ENCODE data around the gene G2E3.

Gene G2E3

DNA sequence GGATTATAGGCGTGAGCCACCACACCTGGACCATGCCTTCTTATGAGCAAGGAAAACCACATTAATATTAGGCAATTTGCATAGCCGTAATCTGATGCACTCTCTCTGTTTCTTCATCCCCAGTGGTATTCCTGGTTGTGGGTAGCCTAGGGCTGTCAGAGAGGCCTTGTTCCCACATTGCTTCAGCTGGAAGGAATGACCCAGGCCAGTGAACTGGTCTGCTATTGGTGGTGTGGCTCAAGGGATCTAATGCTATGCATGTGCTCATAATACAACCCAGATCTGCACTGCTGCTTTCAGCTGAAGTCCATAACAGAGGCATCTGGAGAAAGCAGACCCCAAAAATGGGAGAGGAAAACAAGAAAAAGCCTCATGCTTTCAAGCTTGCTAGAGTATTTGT is 33.1 kb upstream of the G2E3 start:
- ATAC-seq, result no peak
- TF ChIP-seq ISL1 (CRISPR knock-in tag; IDR thresholded peaks at IDR 0.05), result no peak
- TF ChIP-seq BACH2 (CRISPR knock-in tag; IDR thresholded peaks at IDR 0.05; ENCODE audit: borderline replicate concordance), result no peak
- TF ChIP-seq PPARA (CRISPR knock-in tag; IDR thresholded peaks at IDR 0.05; ENCODE audit: borderline replicate concordance), result no peak
- no peak for TF ChIP-seq ARNTL (CRISPR knock-in tag; IDR thresholded peaks at IDR 0.05; ENCODE audit: borderline replicate concordance, low read depth)
- TF ChIP-seq ZNF70 (CRISPR knock-in tag; IDR thresholded peaks at IDR 0.05), result no peak
- no peak for TF ChIP-seq ZNF8 (CRISPR knock-in tag; IDR thresholded peaks at IDR 0.05)
- TF ChIP-seq, protein P1, sequence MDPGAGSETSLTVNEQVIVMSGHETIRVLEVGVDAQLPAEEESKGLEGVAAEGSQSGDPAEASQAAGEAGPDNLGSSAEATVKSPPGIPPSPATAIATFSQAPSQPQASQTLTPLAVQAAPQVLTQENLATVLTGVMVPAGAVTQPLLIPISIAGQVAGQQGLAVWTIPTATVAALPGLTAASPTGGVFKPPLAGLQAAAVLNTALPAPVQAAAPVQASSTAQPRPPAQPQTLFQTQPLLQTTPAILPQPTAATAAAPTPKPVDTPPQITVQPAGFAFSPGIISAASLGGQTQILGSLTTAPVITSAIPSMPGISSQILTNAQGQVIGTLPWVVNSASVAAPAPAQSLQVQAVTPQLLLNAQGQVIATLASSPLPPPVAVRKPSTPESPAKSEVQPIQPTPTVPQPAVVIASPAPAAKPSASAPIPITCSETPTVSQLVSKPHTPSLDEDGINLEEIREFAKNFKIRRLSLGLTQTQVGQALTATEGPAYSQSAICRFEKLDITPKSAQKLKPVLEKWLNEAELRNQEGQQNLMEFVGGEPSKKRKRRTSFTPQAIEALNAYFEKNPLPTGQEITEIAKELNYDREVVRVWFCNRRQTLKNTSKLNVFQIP (CRISPR knock-in tag; IDR thresholded peaks at IDR 0.05; ENCODE audit: borderline replicate concordance, low read depth), result no peak
- TF ChIP-seq ZFP3 (CRISPR knock-in tag; IDR thresholded peaks at IDR 0.05), result no peak
- no peak for TF ChIP-seq OSR1 (CRISPR knock-in tag; IDR thresholded peaks at IDR 0.05)
- no peak for TF ChIP-seq TCF4 (CRISPR knock-in tag; IDR thresholded peaks at IDR 0.05; ENCODE audit: borderline replicate concordance)
- no peak for TF ChIP-seq ZFP30 (CRISPR knock-in tag; IDR thresholded peaks at IDR 0.05)
- TF ChIP-seq, protein P2, sequence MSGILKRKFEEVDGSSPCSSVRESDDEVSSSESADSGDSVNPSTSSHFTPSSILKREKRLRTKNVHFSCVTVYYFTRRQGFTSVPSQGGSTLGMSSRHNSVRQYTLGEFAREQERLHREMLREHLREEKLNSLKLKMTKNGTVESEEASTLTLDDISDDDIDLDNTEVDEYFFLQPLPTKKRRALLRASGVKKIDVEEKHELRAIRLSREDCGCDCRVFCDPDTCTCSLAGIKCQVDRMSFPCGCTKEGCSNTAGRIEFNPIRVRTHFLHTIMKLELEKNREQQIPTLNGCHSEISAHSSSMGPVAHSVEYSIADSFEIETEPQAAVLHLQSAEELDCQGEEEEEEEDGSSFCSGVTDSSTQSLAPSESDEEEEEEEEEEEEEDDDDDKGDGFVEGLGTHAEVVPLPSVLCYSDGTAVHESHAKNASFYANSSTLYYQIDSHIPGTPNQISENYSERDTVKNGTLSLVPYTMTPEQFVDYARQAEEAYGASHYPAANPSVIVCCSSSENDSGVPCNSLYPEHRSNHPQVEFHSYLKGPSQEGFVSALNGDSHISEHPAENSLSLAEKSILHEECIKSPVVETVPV (CRISPR knock-in tag; IDR thresholded peaks at IDR 0.05), result no peak
- no peak for TF ChIP-seq CSDC2 (CRISPR knock-in tag; IDR thresholded peaks at IDR 0.05)
- TF ChIP-seq, protein P3, sequence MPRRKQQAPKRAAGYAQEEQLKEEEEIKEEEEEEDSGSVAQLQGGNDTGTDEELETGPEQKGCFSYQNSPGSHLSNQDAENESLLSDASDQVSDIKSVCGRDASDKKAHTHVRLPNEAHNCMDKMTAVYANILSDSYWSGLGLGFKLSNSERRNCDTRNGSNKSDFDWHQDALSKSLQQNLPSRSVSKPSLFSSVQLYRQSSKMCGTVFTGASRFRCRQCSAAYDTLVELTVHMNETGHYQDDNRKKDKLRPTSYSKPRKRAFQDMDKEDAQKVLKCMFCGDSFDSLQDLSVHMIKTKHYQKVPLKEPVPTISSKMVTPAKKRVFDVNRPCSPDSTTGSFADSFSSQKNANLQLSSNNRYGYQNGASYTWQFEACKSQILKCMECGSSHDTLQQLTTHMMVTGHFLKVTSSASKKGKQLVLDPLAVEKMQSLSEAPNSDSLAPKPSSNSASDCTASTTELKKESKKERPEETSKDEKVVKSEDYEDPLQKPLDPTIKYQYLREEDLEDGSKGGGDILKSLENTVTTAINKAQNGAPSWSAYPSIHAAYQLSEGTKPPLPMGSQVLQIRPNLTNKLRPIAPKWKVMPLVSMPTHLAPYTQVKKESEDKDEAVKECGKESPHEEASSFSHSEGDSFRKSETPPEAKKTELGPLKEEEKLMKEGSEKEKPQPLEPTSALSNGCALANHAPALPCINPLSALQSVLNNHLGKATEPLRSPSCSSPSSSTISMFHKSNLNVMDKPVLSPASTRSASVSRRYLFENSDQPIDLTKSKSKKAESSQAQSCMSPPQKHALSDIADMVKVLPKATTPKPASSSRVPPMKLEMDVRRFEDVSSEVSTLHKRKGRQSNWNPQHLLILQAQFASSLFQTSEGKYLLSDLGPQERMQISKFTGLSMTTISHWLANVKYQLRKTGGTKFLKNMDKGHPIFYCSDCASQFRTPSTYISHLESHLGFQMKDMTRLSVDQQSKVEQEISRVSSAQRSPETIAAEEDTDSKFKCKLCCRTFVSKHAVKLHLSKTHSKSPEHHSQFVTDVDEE (CRISPR knock-in tag; IDR thresholded peaks at IDR 0.05), result no peak

DNA sequence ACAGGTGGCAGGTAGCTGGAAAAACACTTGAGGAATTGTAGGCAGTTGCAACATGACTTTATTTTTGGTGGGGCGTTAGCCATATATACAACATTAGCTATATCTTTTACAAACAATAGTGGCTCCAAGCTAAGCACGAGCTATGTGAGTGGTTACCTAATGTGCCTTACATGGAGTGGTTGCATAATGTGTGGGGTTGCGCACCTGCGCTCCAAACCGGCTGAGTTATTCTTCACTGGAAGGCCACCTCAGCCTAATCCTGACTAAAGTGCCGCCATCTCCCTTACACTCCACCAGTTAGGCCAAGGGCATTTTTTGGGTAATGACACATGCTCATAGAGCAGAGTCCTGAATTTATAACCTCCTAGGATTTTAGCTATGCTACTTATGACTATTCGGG is 31.8 kb upstream of the G2E3 start:
- no peak for ATAC-seq

More for the DNA sequence above, 31.8 kb upstream of the G2E3 start:
- TF ChIP-seq, protein P4, sequence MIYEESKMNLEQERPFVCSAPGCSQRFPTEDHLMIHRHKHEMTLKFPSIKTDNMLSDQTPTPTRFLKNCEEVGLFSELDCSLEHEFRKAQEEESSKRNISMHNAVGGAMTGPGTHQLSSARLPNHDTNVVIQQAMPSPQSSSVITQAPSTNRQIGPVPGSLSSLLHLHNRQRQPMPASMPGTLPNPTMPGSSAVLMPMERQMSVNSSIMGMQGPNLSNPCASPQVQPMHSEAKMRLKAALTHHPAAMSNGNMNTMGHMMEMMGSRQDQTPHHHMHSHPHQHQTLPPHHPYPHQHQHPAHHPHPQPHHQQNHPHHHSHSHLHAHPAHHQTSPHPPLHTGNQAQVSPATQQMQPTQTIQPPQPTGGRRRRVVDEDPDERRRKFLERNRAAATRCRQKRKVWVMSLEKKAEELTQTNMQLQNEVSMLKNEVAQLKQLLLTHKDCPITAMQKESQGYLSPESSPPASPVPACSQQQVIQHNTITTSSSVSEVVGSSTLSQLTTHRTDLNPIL (CRISPR knock-in tag; IDR thresholded peaks at IDR 0.05; ENCODE audit: low read depth), result no peak
- TF ChIP-seq CSDC2 (CRISPR knock-in tag; IDR thresholded peaks at IDR 0.05), result no peak
- no peak for TF ChIP-seq GLIS3 (CRISPR knock-in tag; IDR thresholded peaks at IDR 0.05)
- no peak for TF ChIP-seq ESRRG (CRISPR knock-in tag; IDR thresholded peaks at IDR 0.05)
- TF ChIP-seq, protein P3 (CRISPR knock-in tag; IDR thresholded peaks at IDR 0.05), result no peak
- TF ChIP-seq, protein P1 (CRISPR knock-in tag; IDR thresholded peaks at IDR 0.05; ENCODE audit: borderline replicate concordance, low read depth), result no peak
- no peak for TF ChIP-seq ZNF565 (CRISPR knock-in tag; conservative IDR thresholded peaks at IDR 0.05; ENCODE audit: low read depth)
- no peak for TF ChIP-seq ISL1 (CRISPR knock-in tag; IDR thresholded peaks at IDR 0.05)
